Upper lobe of right lung (tissue), 1 donor: ENCODE measurements around the gene MYO18A. TPM values are rescaled to one million over a fixed set of nuclear protein-coding genes. Genes with fewer than 3 reads are reported as not detected.

ENCODE experiments used
- ATAC-seq: fragments of 200-7000 bp; cut with Tn5 transposase; one replicate; pipeline ENCODE4 v1.9.1; 2020; ENCODE audit warnings: mild to moderate bottlenecking, moderate library complexity
- DNase-seq: peaks from one replicate; pipeline ENCODE4 v3.0.0-alpha.2; 2020
- H3K27ac ChIP-seq: fragments of 200-600 bp; one replicate; pipeline ENCODE4 v1.8.0; 2022
- H3K27me3 ChIP-seq: fragments of 200-600 bp; one replicate; pipeline ENCODE4 v1.8.0; 2022; ENCODE audit warnings: mild to moderate bottlenecking
- H3K36me3 ChIP-seq: fragments of 200-600 bp; one replicate; pipeline ENCODE4 v1.8.0; 2022
- H3K4me1 ChIP-seq: fragments of 200-600 bp; one replicate; pipeline ENCODE4 v1.8.0; 2022
- H3K4me3 ChIP-seq: fragments of 200-600 bp; one replicate; pipeline ENCODE4 v1.8.0; 2022; ENCODE audit warnings: mild to moderate bottlenecking
- H3K9me3 ChIP-seq: fragments of 200-600 bp; one replicate; pipeline ENCODE4 v1.8.0; 2022
- intact Hi-C: fragments of 100-400 bp; cut with DNase I; formaldehyde crosslinking; loops from one replicate; pipeline ENCODE4 v1.11.0; 2022
- total RNA-seq: library from RNA; stranded (reverse); fragmentation: NEBNext Ultra II Directional; extraction: Animal tissue kit (Norgen Biotek cat#: 25700); gene quantifications from one replicate; pipeline ENCODE4 v1.2.1, GENCODE V29; 2021
- TF ChIP-seq, protein P1 (sequence below): fragments of 200-600 bp; IDR thresholded peaks from one replicate; pipeline ENCODE4 v1.8.0; 2022; ENCODE audit warnings: antibody characterized with exemption
- donor health status: DM: no; HTN: yes; CAD: no; lungs with severe emphysema.

The MYO18A gene
- total RNA-seq, 1 donor from 2014 or later = 51.0 TPM

- H3K9me3 ChIP-seq = no peaks in the 10 kb centered on the region
- peaks cover 17% of the 10 kb centered on the region for H3K4me1 ChIP-seq
- peaks cover 26% of the 10 kb centered on the region for H3K36me3 ChIP-seq
- H3K27ac ChIP-seq = peak overlapping the region; percentile 47
- no peaks in the 10 kb centered on the region for H3K27me3 ChIP-seq
- TF ChIP-seq, protein P1, sequence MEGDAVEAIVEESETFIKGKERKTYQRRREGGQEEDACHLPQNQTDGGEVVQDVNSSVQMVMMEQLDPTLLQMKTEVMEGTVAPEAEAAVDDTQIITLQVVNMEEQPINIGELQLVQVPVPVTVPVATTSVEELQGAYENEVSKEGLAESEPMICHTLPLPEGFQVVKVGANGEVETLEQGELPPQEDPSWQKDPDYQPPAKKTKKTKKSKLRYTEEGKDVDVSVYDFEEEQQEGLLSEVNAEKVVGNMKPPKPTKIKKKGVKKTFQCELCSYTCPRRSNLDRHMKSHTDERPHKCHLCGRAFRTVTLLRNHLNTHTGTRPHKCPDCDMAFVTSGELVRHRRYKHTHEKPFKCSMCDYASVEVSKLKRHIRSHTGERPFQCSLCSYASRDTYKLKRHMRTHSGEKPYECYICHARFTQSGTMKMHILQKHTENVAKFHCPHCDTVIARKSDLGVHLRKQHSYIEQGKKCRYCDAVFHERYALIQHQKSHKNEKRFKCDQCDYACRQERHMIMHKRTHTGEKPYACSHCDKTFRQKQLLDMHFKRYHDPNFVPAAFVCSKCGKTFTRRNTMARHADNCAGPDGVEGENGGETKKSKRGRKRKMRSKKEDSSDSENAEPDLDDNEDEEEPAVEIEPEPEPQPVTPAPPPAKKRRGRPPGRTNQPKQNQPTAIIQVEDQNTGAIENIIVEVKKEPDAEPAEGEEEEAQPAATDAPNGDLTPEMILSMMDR = no peak
- intact Hi-C loops = no loop called here
- DNase-seq (peak; percentile 92), ATAC-seq (peak; percentile 79)
- H3K4me3 ChIP-seq = no peak overlapping the region
These were observed 55.3 kb downstream of the MYO18A start for GRCh38 chr17:29124925-29125273.

DNA sequence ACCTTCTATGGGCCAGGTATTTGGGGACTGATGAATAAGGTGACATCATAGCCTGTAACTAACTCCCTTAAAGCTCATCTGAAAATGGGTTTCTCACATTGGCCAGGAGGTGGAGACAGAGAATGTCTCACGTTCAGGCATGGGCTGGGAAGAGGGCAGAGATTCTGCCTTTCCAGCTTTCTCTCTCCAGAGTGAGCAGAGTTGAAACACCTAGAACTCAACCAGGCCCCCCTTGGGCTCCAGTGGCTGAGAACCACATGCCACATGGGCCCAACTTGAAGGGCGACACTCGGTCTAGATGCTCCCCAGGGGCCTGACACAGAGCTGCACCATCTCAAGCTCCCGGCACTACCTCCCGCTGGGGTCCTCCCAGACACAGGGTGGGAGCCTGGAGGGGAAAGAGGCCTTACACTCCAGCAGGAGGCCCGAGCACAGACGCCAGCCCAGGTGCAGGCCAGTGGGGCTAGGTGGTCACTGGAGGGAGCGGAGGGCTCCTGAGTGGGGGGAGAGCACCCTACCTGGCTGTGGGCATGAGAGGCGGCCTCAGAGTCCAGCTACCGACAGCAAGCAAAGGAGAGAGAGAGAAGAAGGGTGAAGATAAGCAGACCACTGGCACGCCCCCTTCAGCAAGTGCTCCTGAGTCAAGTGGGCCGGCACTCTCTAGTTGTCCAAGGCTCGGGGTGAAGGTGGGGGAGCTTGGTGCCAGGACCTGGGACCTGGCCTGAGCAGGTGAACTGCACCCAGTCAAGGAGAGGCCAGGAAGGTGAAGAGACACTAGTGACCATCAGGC is 55.9 kb downstream of the MYO18A start:
- peaks cover 31% of the 10 kb centered on the region for H3K36me3 ChIP-seq
- peak overlapping the region; percentile 47 for H3K27ac ChIP-seq
- H3K9me3 ChIP-seq = no peaks in the 10 kb centered on the region
- peak; percentile 81 for ATAC-seq
- no peaks in the 10 kb centered on the region for H3K27me3 ChIP-seq
- DNase-seq = no peak
- no peak overlapping the region for H3K4me3 ChIP-seq
- intact Hi-C loops = no loop called here
- peaks cover 17% of the 10 kb centered on the region for H3K4me1 ChIP-seq
- TF ChIP-seq, protein P1 = peak; percentile 67

DNA sequence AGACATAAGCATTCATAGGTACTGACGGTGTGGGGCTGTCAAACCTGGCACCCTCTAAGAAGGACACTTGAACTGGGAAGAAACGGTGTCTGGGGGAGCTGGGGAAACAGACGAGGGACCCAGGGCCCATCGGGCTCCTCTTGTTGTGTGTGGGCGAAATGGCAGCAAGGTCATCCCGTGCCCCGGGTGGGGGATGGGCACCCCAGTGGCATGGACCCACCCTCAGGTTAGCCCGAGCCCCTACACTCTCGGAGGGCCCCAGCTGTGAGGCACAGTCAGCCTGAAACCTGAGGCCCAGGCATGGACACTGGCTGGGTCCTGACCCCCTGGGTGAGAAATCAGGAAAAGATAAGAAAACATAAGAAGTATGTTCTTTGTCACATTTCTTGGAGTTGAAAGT is 57.1 kb downstream of the MYO18A start:
- no peaks in the 10 kb centered on the region for H3K9me3 ChIP-seq
- H3K4me3 ChIP-seq = no peak overlapping the region
- intact Hi-C loops = no loop called here
- no peak for ATAC-seq
- H3K4me1 ChIP-seq = peaks cover 17% of the 10 kb centered on the region
- no peak for DNase-seq
- peaks cover 42% of the 10 kb centered on the region for H3K36me3 ChIP-seq
- TF ChIP-seq, protein P1 = no peak
- no peak overlapping the region for H3K27ac ChIP-seq
- H3K27me3 ChIP-seq = no peaks in the 10 kb centered on the region

DNA sequence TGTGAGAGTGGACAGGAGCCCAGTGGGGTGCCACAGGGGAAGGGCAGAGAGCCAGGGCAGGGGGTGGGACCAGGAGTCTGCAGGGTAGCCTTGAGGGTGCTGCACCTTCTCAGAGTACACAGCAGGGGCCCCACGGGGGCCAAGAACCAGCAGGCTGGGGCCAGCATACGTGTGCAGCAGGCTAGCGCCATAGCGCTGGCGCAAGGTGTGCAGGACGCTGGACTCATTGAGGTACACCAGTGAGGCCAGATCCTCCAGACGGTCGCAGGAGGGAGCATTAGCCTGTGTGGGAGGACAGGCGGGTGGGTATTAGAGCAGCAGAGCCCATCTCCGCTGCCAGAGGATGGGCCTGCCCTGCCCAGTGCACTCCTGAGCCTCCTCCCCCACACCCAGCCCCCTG is 58.8 kb downstream of the MYO18A start:
- no peak overlapping the region for H3K27ac ChIP-seq
- intact Hi-C loops = no loop called here
- ATAC-seq (no peak), DNase-seq (no peak)
- H3K36me3 ChIP-seq = peaks cover 38% of the 10 kb centered on the region
- H3K9me3 ChIP-seq = no peaks in the 10 kb centered on the region
- peaks cover 17% of the 10 kb centered on the region for H3K4me1 ChIP-seq
- TF ChIP-seq, protein P1 = no peak
- H3K27me3 ChIP-seq = no peaks in the 10 kb centered on the region
- H3K4me3 ChIP-seq = no peak overlapping the region

GRCh38 chr17:29120433-29120832 is 59.8 kb downstream of the MYO18A start:
- intact Hi-C loops = no loop called here
- H3K36me3 ChIP-seq = peaks cover 43% of the 10 kb centered on the region

More at GRCh38 chr17:29120433-29120832, 59.8 kb downstream of the MYO18A start:
- Histone ChIP-seq H3K4me1 (peaks cover 10% of the 10 kb centered on the region), H3K4me3 (no peak overlapping the region), H3K27ac (no peak overlapping the region), H3K27me3 (no peaks in the 10 kb centered on the region), H3K9me3 (no peaks in the 10 kb centered on the region)
- TF ChIP-seq, protein P1 = no peak
- DNase-seq (no peak), ATAC-seq (no peak)
